Measurements from ENCODE around the gene SNX24.

SNX24 gene

DNA sequence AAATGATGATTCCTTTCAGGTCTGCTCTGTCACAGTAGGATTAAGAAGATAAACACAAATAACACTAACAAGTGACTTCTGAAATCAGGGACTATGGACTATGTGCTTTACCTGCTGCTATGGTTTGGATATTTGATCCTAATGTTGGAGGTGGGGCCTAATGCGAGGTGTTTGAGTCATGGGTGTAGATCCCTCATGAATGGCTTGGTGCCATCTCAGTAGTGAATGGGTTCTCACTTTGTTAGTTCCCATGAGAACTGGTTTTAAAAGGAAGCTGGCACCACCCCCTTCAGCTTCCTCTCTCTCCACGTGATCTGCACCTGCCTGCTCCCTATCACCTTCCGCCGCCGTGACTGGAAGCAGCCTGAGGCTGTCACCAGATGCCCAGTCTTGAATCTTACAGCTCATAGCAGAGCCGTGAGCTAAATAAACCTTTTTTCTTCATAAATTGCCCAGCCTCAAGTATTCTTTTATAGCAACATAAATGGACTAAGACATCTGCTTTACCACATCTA, 187.8 kb downstream of the SNX24 start:
- no peak for DNase-seq

DNA sequence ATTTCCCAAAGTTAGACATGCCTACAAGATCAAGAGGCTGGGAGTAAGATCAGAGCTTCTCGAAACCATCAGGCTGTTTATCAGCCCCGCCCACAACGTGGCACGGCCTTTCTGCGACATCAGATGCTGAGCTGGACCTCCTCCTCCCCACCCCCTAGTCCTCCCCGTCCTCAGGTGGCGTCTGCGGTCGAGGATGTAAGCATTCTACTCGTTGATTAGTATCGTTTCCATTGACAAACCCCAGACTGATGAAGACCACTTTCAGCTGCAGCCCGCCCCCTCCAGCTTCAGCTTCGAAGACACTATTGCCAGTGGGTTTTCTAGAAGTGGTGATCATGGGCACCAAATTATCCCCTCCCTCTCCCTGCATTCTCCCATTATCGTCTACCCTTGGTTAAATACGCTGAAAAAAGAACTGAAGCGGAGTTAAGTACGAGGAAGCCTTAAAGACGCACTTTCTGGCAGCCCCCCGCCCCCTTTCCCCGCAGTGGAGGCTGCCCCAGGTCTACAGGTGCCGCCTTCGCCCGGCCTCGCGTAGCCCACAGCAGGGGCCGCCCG, 190.0 kb downstream of the SNX24 start:
- DNase-seq: no peak

DNA sequence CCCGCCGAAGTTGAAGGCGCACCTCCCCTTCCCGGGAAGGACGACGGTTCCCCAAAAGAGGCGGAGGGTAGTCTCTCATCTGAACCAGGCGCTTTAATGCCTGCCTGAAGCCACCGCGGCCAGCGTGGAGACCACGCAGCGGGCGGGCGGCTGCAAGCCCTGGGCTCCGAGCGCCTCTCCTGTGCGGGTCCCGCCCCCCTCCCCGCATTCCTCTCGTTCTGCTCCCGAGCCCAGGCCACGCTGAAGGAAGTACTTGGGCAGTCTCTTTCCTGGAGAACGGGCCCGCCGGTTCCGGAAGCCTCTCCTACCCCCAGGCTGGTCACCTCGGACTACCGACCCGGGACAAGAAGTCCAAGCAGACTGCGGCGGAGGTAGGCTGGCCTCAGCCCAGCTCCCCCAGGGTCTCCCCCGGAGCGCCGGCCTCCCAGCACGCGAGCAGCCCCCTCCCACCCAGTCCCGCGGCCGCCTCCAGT, 190.5 kb downstream of the SNX24 start:
- DNase-seq: no peak

DNA sequence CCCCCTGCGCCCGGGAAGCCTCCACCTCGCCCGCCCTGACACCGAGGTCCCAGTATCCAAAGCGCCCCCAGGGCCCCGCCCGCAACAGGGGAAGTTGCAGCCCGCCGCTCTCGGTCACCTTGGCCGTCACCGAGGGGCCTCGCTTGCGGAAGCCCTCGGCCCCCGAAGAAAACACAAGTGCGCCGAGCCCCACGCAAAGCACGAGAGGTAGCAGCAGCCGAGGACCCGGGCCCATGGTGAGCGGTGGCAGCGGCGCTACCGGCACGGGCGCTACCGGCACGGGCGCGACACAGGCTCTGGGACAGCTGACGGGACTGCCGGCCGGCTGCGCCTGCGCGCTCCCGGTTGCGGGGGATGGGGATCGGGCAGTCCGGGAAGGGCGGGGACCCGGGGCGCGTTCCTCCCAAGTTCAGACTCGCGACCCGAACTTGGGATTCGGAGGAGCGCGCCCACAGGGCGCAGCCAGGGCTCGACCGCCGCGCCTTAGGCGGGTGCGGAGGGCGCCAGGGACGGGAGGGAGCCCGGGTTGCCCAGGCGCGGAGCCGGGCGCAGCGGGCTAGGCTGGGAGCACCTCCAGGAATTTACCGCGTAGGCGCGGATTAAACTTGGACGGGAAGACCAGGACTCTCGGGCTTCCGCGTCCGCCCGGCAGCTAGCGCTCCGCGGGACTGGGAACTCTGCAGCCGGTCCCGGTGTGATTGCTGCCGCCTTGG, 191.1 kb downstream of the SNX24 start, which contains the start of gene PPIC:
PPIC (minus strand) TSS at position 335 of the 713 bp plus-strand sequence; CDS start at position 235, 100 bp downstream.
- DNase-seq: no peak

DNA sequence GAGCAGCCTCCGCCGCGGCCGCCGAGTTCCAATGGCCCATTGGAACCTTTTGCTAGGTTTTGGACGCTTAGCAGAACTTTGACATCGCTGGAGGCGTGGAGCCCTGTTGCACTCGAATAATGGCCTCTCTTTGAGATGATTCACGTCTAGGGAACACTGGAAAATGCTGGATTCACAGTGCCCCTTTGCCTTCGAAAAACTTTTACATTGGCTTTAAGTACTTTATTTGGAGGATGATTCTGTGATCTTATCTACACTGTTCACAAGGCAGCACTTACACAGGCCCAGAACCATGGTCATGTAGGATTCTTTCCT, 191.6 kb downstream of the SNX24 start:
- DNase-seq: no peak

DNA sequence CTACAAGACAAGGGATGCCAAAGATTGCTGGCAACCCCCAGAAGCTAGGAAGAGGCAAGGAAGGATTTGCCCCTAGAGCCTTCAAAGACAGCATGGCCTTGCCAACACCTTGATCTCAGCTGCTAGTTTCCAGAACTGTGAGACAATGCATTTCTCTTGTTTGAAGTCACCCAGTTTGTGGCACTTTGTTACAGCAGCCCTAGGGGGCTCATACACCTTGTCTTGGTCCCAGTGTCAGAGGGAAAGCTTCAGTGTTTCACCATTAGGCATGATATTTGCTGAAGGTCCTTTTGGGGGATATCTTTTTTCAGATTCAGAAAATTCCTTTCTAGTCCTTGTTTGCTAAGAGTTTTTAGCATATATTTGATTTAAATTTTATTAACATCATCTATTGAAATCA, 194.3 kb downstream of the SNX24 start:
- no peak for DNase-seq

DNA sequence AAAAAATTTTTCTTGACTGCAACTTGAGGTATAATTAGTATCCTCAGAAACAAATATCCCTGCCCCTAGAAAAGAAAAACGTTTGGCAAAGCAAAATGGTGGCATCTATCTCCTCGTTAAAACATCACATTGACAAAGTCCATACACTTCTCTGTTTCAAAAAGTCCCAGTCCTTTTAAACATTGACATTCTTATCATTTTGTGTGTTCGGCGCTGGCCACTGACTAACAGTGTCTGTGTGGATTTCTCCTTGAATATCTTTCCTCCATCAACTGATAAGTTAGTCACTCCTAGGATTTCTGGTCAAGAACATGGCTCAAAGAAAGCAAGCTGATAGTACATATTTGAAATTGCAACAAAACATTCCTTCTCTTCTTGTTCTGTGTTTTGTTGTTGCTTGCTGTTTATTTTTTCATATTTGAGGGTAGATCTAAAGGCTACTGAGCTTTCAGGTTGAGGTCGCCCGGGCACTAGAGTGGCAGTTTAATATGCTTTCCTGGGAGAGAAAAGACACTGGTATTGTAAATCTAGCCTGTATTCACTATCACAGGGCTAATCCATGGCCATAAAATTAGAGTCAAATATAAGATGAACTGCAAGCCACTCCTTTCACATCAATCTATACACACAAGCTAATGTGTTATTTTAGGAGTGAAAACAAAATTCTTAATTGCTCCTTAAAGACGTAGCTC, 199.7 kb downstream of the SNX24 start:
- no peak for DNase-seq

DNA sequence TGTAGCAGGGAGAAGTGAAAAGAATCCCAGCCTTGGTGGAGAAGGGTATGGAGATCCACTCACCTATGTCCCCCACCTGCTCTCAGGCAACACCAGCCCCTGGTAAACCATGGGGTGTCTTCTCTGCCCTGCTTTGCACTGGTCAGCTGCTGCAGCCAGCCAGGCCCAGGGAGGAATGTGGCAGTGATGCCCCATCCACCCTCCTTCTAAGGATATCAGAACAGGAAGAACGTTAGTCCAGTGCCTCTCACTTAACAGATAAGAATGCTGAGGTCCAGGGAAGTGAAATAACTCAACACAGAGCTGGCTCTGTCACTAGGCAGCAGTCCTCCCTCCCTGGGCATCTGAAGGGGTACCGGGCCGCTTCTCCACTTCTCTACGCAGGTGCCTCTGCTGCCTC, 200.8 kb downstream of the SNX24 start:
- no peak for DNase-seq

DNA sequence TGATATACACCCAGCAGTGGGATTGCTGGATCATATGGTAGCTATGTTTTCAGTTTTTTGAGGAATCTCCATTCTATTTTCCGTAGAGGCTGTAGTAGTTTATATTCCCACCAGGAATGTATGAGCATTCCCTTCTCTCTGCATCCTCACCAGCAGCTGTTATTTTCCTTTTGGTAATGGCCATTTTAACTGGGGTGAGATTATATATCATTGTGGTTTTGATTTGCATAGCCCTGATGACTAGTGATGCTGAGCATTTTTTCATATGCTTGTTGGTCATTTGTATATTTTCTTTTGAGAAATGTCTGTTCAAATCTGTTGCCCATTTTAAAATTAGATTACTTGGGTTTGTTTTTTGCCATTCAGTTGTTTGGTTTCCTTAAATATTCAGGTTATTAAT, 202.3 kb downstream of the SNX24 start:
- DNase-seq: no peak

DNA sequence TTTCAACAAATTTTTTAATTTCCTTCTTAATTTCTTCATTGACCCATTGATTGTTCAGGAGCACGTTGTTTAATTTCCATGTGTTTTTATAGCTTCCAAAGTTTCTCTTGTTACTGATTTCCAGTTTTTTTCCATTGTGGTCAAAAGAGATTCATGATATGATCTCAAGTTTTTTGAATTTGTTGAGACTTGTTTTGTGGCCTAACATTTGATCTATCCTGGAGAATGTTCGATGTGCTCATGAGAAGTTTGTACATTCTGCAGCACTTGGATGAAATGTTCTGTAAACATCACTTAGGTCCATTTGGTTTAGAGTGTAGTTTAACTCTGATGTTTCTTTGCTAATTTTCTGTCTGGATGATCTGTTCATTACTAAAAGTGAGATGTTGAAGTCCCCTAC, 205.8 kb downstream of the SNX24 start:
- DNase-seq: no peak
